Ishikawa (cell line): ENCODE data around the gene PPM1L.

Experiments
- CEBPB ChIP-seq: IDR thresholded peaks from 2 replicates; pipeline ENCODE4 v1.6.1; 2012
- CREB1 ChIP-seq: IDR thresholded peaks from 2 replicates; pipeline ENCODE4 v1.6.1; 2012; ENCODE audit warnings: low read depth
- EP300 ChIP-seq: IDR thresholded peaks from 2 replicates; pipeline ENCODE4 v1.6.1; 2012; ENCODE audit warnings: borderline replicate concordance
- FOXM1 ChIP-seq: IDR thresholded peaks from 2 replicates; pipeline ENCODE4 v1.6.1; 2012; ENCODE audit warnings: low read depth, borderline replicate concordance
- RAD21 ChIP-seq: IDR thresholded peaks from 2 replicates; pipeline ENCODE4 v1.6.1; 2012; ENCODE audit warnings: low read depth
- TAF1 ChIP-seq: IDR thresholded peaks from 2 replicates; pipeline ENCODE4 v1.6.1; 2012; ENCODE audit warnings: low read depth, mild to moderate bottlenecking
- YY1 ChIP-seq: IDR thresholded peaks from 2 replicates; pipeline ENCODE4 v1.6.1; 2012; ENCODE audit warnings: low read depth
- TF ChIP-seq, protein P1 (sequence below): IDR thresholded peaks from 2 replicates; pipeline ENCODE4 v1.6.1; 2012; ENCODE audit warnings: low read depth, mild to moderate bottlenecking

DNA sequence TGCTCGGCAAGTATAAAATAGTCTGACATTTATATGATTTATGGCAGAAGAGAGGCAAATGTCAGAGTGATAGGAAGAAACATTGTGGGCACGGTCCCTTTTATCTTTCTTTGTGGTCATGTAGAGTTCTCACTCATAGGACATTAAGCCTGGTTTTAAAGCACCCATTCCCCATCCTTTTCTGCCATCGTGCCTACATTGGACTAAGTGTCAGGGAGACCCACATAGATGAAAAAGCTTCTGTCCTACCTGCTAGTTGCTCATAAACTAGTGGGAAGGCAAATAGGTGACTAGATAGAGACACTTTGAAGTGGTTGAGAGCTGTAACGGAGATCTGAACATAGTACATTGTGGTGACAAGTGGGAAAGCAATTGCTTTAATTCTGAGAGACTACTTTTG is 193.4 kb downstream of the PPM1L start:
- TF ChIP-seq CEBPB (no peak), FOXM1 (no peak), TAF1 (no peak), EP300 (no peak), YY1 (no peak), CREB1 (no peak), RAD21 (no peak)
- TF ChIP-seq, protein P1, sequence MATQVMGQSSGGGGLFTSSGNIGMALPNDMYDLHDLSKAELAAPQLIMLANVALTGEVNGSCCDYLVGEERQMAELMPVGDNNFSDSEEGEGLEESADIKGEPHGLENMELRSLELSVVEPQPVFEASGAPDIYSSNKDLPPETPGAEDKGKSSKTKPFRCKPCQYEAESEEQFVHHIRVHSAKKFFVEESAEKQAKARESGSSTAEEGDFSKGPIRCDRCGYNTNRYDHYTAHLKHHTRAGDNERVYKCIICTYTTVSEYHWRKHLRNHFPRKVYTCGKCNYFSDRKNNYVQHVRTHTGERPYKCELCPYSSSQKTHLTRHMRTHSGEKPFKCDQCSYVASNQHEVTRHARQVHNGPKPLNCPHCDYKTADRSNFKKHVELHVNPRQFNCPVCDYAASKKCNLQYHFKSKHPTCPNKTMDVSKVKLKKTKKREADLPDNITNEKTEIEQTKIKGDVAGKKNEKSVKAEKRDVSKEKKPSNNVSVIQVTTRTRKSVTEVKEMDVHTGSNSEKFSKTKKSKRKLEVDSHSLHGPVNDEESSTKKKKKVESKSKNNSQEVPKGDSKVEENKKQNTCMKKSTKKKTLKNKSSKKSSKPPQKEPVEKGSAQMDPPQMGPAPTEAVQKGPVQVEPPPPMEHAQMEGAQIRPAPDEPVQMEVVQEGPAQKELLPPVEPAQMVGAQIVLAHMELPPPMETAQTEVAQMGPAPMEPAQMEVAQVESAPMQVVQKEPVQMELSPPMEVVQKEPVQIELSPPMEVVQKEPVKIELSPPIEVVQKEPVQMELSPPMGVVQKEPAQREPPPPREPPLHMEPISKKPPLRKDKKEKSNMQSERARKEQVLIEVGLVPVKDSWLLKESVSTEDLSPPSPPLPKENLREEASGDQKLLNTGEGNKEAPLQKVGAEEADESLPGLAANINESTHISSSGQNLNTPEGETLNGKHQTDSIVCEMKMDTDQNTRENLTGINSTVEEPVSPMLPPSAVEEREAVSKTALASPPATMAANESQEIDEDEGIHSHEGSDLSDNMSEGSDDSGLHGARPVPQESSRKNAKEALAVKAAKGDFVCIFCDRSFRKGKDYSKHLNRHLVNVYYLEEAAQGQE, result no peak
